PC-3 (cell line): ENCODE data around the gene RGS14. TPM values are rescaled to one million over a fixed set of nuclear protein-coding genes. Genes with fewer than 3 reads are reported as not detected.
A peak's percentile ranks its signal among the peaks of the same experiment; 100 is the strongest.

ENCODE experiments used
- ATAC-seq: fragments of 200-7000 bp; cut with Tn5 transposase; 2 replicates; pipeline ENCODE4 v1.9.1; 2020; ENCODE audit warnings: mild to moderate bottlenecking, moderate library complexity
- BruUV-seq: library from RNA; stranded (reverse); fragments of 400-500 nt; replicated peaks from 2 replicates; lab custom pipeline; 2021; lab: Mats Ljungman, UMichigan
- CTCF ChIA-PET: fragments of 300-600 bp; sonication (Branson Sonifier 250); formaldehyde crosslinking; loops from one replicate; lab custom pipeline; 2022; ENCODE audit warnings: antibody characterized with exemption; lab: Charles Lee
- POLR2A ChIA-PET: fragments of 300-600 bp; sonication (Branson Sonifier 250); formaldehyde crosslinking; loops from one replicate; lab custom pipeline; 2022; ENCODE audit warnings: antibody characterized with exemption; ENCODE audit not compliant: unreplicated experiment; lab: Charles Lee
- DNase-seq: peaks from one replicate; pipeline ENCODE4 v3.0.0-alpha.2; 2015
- H2AFZ ChIP-seq: fragments of 300-600 bp; sonication (generic); 2 replicates; pipeline ENCODE4 v1.6.0; 2016; ENCODE audit warnings: antibody characterized with exemption, low read length
- H3F3A ChIP-seq: fragments of 300-600 bp; sonication (generic); one replicate; pipeline ENCODE4 v1.6.0; 2017; ENCODE audit warnings: antibody characterized with exemption, low read length, control low read depth, mild to moderate bottlenecking; ENCODE audit not compliant: unreplicated experiment
- H3K27ac ChIP-seq: fragments of 300-600 bp; sonication (generic); 2 replicates; pipeline ENCODE4 v1.5.1; 2016; ENCODE audit warnings: mild to moderate bottlenecking, low read length
- H3K27me3 ChIP-seq: fragments of 300-600 bp; sonication (generic); 2 replicates; pipeline ENCODE4 v1.6.1; 2016; ENCODE audit warnings: low read length, mixed read lengths
- H3K36me3 ChIP-seq: fragments of 300-600 bp; sonication (generic); 2 replicates; pipeline ENCODE4 v1.6.1; 2016; ENCODE audit warnings: low read depth, mixed run types, low read length, mixed read lengths
- H3K4me1 ChIP-seq: fragments of 300-600 bp; sonication (generic); 2 replicates; pipeline ENCODE4 v1.5.1; 2016; ENCODE audit warnings: low read length; ENCODE audit not compliant: insufficient read depth
- H3K4me2 ChIP-seq: fragments of 300-600 bp; sonication (generic); 2 replicates; pipeline ENCODE4 v1.6.0; 2016; ENCODE audit warnings: low read length
- H3K4me3 ChIP-seq: fragments of 300-600 bp; sonication (generic); 2 replicates; pipeline ENCODE4 v1.5.1; 2016; ENCODE audit warnings: mild to moderate bottlenecking, low read length, mixed read lengths
- H3K79me2 ChIP-seq: fragments of 300-600 bp; sonication (generic); 2 replicates; pipeline ENCODE4 v1.6.1; 2017; ENCODE audit warnings: low read length, mixed read lengths
- H3K9ac ChIP-seq: fragments of 300-600 bp; sonication (generic); 2 replicates; pipeline ENCODE4 v1.6.0; 2016; ENCODE audit warnings: mild to moderate bottlenecking, low read length
- H3K9me2 ChIP-seq: fragments of 300-600 bp; sonication (generic); replicated peaks from 2 replicates; pipeline ENCODE4 v1.6.1; 2016; ENCODE audit warnings: mixed run types, low read length, mixed read lengths
- H3K9me3 ChIP-seq: fragments of 300-600 bp; sonication (generic); 2 replicates; pipeline ENCODE4 v1.6.1; 2016; ENCODE audit warnings: low read length, mixed read lengths
- H4K20me1 ChIP-seq: fragments of 300-600 bp; sonication (generic); 2 replicates; pipeline ENCODE4 v1.6.1; 2016; ENCODE audit warnings: low read length, mixed read lengths
- CTCF ChIP-seq: fragments of 300-600 bp; sonication (generic); conservative IDR thresholded peaks from 2 replicates; pipeline ENCODE4 v1.5.1; 2017; ENCODE audit warnings: antibody characterized with exemption, low read depth, mild to moderate bottlenecking, low read length
- EZH2 ChIP-seq: fragments of 300-600 bp; sonication (generic); IDR thresholded peaks from one replicate; pipeline ENCODE4 v1.6.1; 2017; ENCODE audit warnings: antibody characterized with exemption, mild to moderate bottlenecking, low read length; ENCODE audit not compliant: unreplicated experiment
- EZH2phosphoT487 ChIP-seq: fragments of 300-600 bp; sonication (generic); IDR thresholded peaks from 2 replicates; pipeline ENCODE4 v1.6.1; 2018; ENCODE audit warnings: mild to moderate bottlenecking, antibody characterized with exemption, low read length, borderline replicate concordance
- intact Hi-C: fragments of 100-400 bp; cut with micrococcal nuclease; formaldehyde crosslinking; loops from 2 replicates; pipeline ENCODE4 v1.9.0; 2023
- total RNA-seq: library from RNA; depleted of rRNA; stranded (reverse); fragments of >200 nt; gene quantifications from 2 replicates; pipeline ENCODE4 v1.2.3, GENCODE V29; 2014

RGS14 gene
- total RNA-seq, 1 experiment from 2014 or later: 32.3 TPM

- ChIA-PET POLR2A (interaction anchor here (0.5 to 1.3 kb wide), 4 partner anchors 10 to 119 kb away, joined by 3 read pairs; partner anchors contain the start of gene LMAN2), CTCF (interaction anchor here (0.8 to 1.4 kb wide), 4 partner anchors 9 to 93 kb away, joined by 3 to 7 read pairs (median 3); no protein-coding TSS in a partner anchor)
- Histone ChIP-seq H3K4me3 (no peak overlapping the region), H3K27ac (peak overlapping the region; percentile 46), H3K4me2 (peak overlapping the region; percentile 51), H3K36me3 (no peaks in the 10 kb centered on the region), H3K9me3 (no peaks in the 10 kb centered on the region), H3K9ac (no peak overlapping the region), H3K27me3 (no peaks in the 10 kb centered on the region), H4K20me1 (no peaks in the 10 kb centered on the region), H3K79me2 (no peaks in the 10 kb centered on the region), H2AFZ (peak overlapping the region; percentile 64), H3K9me2 (no peaks in the 10 kb centered on the region), H3F3A (no peaks in the 10 kb centered on the region), H3K4me1 (peaks cover 8% of the 10 kb centered on the region)
- BruUV-seq: no TSS peak
- ATAC-seq (peak; percentile 93), DNase-seq (peak; percentile 76)
- intact Hi-C loops: no loop called here
- TF ChIP-seq EZH2 (no peak), EZH2phosphoT487 (no peak), CTCF (no peak)
These were observed 21.5 kb downstream of the RGS14 start for GRCh38 chr5:177378884-177379883.

- no peak for ATAC-seq
These were observed 23.0 kb downstream of the RGS14 start for GRCh38 chr5:177380805-177381126.

More at GRCh38 chr5:177380805-177381126, 23.0 kb downstream of the RGS14 start:
- Histone ChIP-seq H3K79me2 (no peaks in the 10 kb centered on the region), H3K9ac (no peak overlapping the region), H4K20me1 (no peaks in the 10 kb centered on the region), H3K27ac (no peak overlapping the region), H3K4me3 (no peak overlapping the region), H3K4me1 (peaks cover 8% of the 10 kb centered on the region), H3F3A (no peaks in the 10 kb centered on the region), H2AFZ (no peak overlapping the region), H3K36me3 (no peaks in the 10 kb centered on the region), H3K4me2 (no peak overlapping the region), H3K27me3 (no peaks in the 10 kb centered on the region), H3K9me2 (no peaks in the 10 kb centered on the region), H3K9me3 (no peaks in the 10 kb centered on the region)
- no peak for DNase-seq
- intact Hi-C loops: no loop called here
- POLR2A ChIA-PET: no interaction called here
- TF ChIP-seq EZH2phosphoT487 (no peak), CTCF (no peak), EZH2 (no peak)
- CTCF ChIA-PET: no interaction called here
- BruUV-seq: no TSS peak
